ENCODE data around the gene KRT7.

Gene KRT7

DNA sequence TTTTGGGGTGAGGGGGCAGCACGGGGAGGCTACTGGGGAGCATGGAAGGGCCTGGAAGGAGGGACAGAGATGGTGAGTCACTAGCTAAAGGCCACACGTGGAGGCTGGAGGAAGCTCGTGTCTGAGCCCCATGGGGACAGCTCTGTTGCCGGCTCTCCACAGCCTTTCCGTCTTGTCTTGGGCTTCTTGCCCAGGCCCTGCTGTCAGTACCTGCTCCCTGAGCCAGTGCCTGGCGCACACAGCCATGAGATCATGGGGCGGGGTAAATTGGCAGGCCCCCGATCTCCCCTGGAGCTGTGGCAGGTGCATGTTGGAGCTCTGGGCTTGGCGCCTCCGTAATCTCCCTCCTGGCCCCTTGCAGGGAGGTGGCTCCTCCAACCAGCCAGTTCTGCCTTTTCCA lies 25.1 kb upstream of the KRT7 start:
- no peak for DNase-seq

DNA sequence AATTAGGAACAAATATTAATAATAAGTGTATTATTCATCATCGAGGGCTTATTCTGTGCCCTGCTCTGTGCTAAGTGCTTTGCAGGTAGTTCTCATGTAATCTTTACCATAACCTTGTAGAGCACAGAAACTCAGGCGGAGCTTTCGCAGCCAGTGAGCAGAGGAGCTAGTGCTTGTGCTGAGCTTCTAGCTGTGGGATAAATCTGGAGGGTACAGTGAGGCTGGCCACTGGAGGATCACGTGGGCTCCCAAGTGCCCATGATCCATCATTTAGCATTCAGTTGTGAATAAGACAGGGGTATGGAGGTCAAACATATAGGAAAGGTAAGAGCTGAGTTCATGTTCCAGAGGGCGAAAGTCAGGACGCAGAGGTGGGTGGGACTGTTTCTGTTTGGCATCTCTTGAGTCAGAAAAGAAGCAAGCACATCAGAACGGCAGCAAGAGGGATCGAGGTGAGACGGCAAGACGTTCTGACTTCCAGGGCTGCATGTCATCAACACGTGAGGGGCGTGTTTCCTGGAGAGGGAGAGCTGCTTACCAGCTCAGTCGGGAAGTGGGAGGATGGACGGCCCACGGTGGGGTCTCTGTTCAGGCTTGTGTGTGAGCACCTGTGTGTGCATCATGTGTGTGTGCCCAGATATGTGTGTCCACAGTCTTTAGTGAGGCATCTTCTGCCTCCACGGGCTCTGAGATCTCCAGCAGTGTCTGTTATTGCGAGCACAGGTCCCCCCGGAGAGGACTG lies 24.4 kb upstream of the KRT7 start:
- Histone ChIP-seq H3K9me3 (replicated peaks; ENCODE audit: insufficient read depth, low read length) (no peaks in the 10 kb centered on the region), H3K9me2 (replicated peaks; ENCODE audit: insufficient read depth, low read length) (no peaks in the 10 kb centered on the region), H3K4me1 (ENCODE audit: low read length) (no peaks in the 10 kb centered on the region), H3K4me2 (ENCODE audit: low read depth, low read length) (no peak overlapping the region), H3F3A (ENCODE audit: insufficient read depth, low read length) (no peaks in the 10 kb centered on the region), H3K79me2 (ENCODE audit: low read length) (no peaks in the 10 kb centered on the region), H2AFZ (ENCODE audit: low read length) (no peak overlapping the region), H3K4me3 (ENCODE audit: low read length) (no peak overlapping the region), H3K36me3 (replicated peaks; ENCODE audit: insufficient read depth, low read length) (no peaks in the 10 kb centered on the region), H4K20me1 (ENCODE audit: insufficient read depth, low read length) (no peaks in the 10 kb centered on the region), H3K9ac (ENCODE audit: low read length) (no peak overlapping the region), H3K27me3 (replicated peaks; ENCODE audit: insufficient read depth, low read length) (peaks cover 90% of the 10 kb centered on the region), H3K27ac (ENCODE audit: low read length) (no peak overlapping the region)
- no peak for TF ChIP-seq EZH2 (optimal IDR thresholded peaks at IDR 0.05; ENCODE audit: low read depth, low read length)
- TF ChIP-seq, protein P1, sequence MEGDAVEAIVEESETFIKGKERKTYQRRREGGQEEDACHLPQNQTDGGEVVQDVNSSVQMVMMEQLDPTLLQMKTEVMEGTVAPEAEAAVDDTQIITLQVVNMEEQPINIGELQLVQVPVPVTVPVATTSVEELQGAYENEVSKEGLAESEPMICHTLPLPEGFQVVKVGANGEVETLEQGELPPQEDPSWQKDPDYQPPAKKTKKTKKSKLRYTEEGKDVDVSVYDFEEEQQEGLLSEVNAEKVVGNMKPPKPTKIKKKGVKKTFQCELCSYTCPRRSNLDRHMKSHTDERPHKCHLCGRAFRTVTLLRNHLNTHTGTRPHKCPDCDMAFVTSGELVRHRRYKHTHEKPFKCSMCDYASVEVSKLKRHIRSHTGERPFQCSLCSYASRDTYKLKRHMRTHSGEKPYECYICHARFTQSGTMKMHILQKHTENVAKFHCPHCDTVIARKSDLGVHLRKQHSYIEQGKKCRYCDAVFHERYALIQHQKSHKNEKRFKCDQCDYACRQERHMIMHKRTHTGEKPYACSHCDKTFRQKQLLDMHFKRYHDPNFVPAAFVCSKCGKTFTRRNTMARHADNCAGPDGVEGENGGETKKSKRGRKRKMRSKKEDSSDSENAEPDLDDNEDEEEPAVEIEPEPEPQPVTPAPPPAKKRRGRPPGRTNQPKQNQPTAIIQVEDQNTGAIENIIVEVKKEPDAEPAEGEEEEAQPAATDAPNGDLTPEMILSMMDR (IDR thresholded peaks at IDR 0.05; ENCODE audit: low read length), result no peak
- no peak for TF ChIP-seq EZH2phosphoT487 (IDR thresholded peaks at IDR 0.05; ENCODE audit: low read length)
- DNase-seq, result no peak

More for the DNA sequence above, 25.1 kb upstream of the KRT7 start:
- H3K27ac ChIP-seq (ENCODE audit: low read length), result no peak overlapping the region
- H3K27me3 ChIP-seq (replicated peaks; ENCODE audit: insufficient read depth, low read length), result peaks cover 91% of the 10 kb centered on the region
- H2AFZ ChIP-seq (ENCODE audit: low read length), result no peak overlapping the region
- H3K36me3 ChIP-seq (replicated peaks; ENCODE audit: insufficient read depth, low read length), result no peaks in the 10 kb centered on the region
- H3K9ac ChIP-seq (ENCODE audit: low read length), result no peak overlapping the region
- H3K4me1 ChIP-seq (ENCODE audit: low read length), result no peaks in the 10 kb centered on the region
- H4K20me1 ChIP-seq (ENCODE audit: insufficient read depth, low read length), result no peaks in the 10 kb centered on the region
- H3F3A ChIP-seq (ENCODE audit: insufficient read depth, low read length), result no peaks in the 10 kb centered on the region
- H3K9me3 ChIP-seq (replicated peaks; ENCODE audit: insufficient read depth, low read length), result no peaks in the 10 kb centered on the region
- H3K9me2 ChIP-seq (replicated peaks; ENCODE audit: insufficient read depth, low read length), result no peaks in the 10 kb centered on the region
- no peak overlapping the region for H3K4me2 ChIP-seq (ENCODE audit: low read depth, low read length)
- no peak for TF ChIP-seq EZH2phosphoT487 (IDR thresholded peaks at IDR 0.05; ENCODE audit: low read length)
- TF ChIP-seq, protein P1 (IDR thresholded peaks at IDR 0.05; ENCODE audit: low read length), result no peak
- TF ChIP-seq EZH2 (optimal IDR thresholded peaks at IDR 0.05; ENCODE audit: low read depth, low read length), result no peak
- H3K79me2 ChIP-seq (ENCODE audit: low read length), result no peaks in the 10 kb centered on the region
- no peak overlapping the region for H3K4me3 ChIP-seq (ENCODE audit: low read length)

DNA sequence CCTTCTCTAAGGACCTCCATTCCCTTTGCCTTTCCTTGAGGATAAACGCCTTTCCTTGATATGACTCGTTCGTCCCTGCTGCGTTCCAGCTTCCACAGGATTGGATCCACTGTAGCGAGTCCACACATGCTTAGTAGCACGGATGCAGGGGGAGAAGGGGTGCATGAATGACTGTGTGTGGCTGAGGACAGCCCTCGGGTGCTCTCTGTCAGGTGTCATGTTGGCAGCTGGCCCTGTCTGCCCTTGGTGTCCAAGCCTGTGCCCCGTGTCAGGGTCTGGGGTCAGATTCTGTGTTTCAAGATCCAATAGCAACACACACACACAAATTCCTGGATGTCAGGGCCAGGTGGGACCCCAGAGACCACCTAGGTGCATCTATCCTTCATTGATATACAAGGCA lies 23.7 kb upstream of the KRT7 start:
- H3K9ac ChIP-seq (ENCODE audit: low read length), result no peak overlapping the region
- H4K20me1 ChIP-seq (ENCODE audit: insufficient read depth, low read length), result no peaks in the 10 kb centered on the region
- peaks cover 82% of the 10 kb centered on the region for H3K27me3 ChIP-seq (replicated peaks; ENCODE audit: insufficient read depth, low read length)
- DNase-seq, result no peak
- H3K4me3 ChIP-seq (ENCODE audit: low read length), result no peak overlapping the region
- no peaks in the 10 kb centered on the region for H3K79me2 ChIP-seq (ENCODE audit: low read length)
- H3K4me2 ChIP-seq (ENCODE audit: low read depth, low read length), result no peak overlapping the region
- H3F3A ChIP-seq (ENCODE audit: insufficient read depth, low read length), result no peaks in the 10 kb centered on the region
- no peaks in the 10 kb centered on the region for H3K36me3 ChIP-seq (replicated peaks; ENCODE audit: insufficient read depth, low read length)
- no peak overlapping the region for H3K27ac ChIP-seq (ENCODE audit: low read length)
- TF ChIP-seq EZH2 (optimal IDR thresholded peaks at IDR 0.05; ENCODE audit: low read depth, low read length) (no peak), EZH2phosphoT487 (IDR thresholded peaks at IDR 0.05; ENCODE audit: low read length) (no peak)
- TF ChIP-seq, protein P1 (IDR thresholded peaks at IDR 0.05; ENCODE audit: low read length), result no peak
- H2AFZ ChIP-seq (ENCODE audit: low read length), result no peak overlapping the region
- no peaks in the 10 kb centered on the region for H3K9me3 ChIP-seq (replicated peaks; ENCODE audit: insufficient read depth, low read length)
- no peaks in the 10 kb centered on the region for H3K9me2 ChIP-seq (replicated peaks; ENCODE audit: insufficient read depth, low read length)
- H3K4me1 ChIP-seq (ENCODE audit: low read length), result no peaks in the 10 kb centered on the region
